Glutamatergic neuron (in vitro differentiated cells): ENCODE results near the gene PDE8A. TPM values are rescaled to one million over a fixed set of nuclear protein-coding genes. Genes with fewer than 3 reads are reported as not detected.

Experiments used
- DNase-seq: peaks from one replicate; pipeline ENCODE4 v3.0.0; 2022
- H3K27ac Mint-ChIP-seq: one replicate; pipeline ENCODE4 v1.8.0; 2020; ENCODE audit warnings: mild to moderate bottlenecking, mixed read lengths, inconsistent platforms; ENCODE audit not compliant: unreplicated experiment
- H3K27me3 Mint-ChIP-seq: one replicate; pipeline ENCODE4 v1.8.0; 2020; ENCODE audit warnings: mild to moderate bottlenecking, moderate library complexity, mixed read lengths, inconsistent platforms; ENCODE audit not compliant: unreplicated experiment
- H3K36me3 Mint-ChIP-seq: one replicate; pipeline ENCODE4 v1.8.0; 2020; ENCODE audit warnings: mild to moderate bottlenecking, mixed read lengths, inconsistent platforms; ENCODE audit not compliant: unreplicated experiment
- H3K4me1 Mint-ChIP-seq: one replicate; pipeline ENCODE4 v1.8.0; 2020; ENCODE audit warnings: mild to moderate bottlenecking, low read depth, mixed read lengths, inconsistent platforms; ENCODE audit not compliant: unreplicated experiment
- H3K4me3 Mint-ChIP-seq: one replicate; pipeline ENCODE4 v1.8.0; 2020; ENCODE audit warnings: mild to moderate bottlenecking, mixed read lengths, inconsistent platforms; ENCODE audit not compliant: unreplicated experiment
- H3K9me3 Mint-ChIP-seq: one replicate; pipeline ENCODE4 v1.8.0; 2020; ENCODE audit warnings: mild to moderate bottlenecking, moderate library complexity, mixed read lengths, inconsistent platforms; ENCODE audit not compliant: unreplicated experiment
- CTCF ChIP-seq: fragments of 200-600 bp; sonication (generic); IDR thresholded peaks from one replicate; pipeline ENCODE4 v1.5.0; 2021; ENCODE audit not compliant: partially characterized antibody, unreplicated experiment
- total RNA-seq: library from RNA; stranded (reverse); fragmentation: NEBNext Ultra II Directional; extraction: Animal tissue kit (Norgen Biotek cat#: 25700); gene quantifications from one replicate; pipeline ENCODE4 v1.2.1, GENCODE V29; 2021; ENCODE audit not compliant: unreplicated experiment

PDE8A gene
- total RNA-seq, 1 donor from 2014 or later = 5.7 TPM

DNA sequence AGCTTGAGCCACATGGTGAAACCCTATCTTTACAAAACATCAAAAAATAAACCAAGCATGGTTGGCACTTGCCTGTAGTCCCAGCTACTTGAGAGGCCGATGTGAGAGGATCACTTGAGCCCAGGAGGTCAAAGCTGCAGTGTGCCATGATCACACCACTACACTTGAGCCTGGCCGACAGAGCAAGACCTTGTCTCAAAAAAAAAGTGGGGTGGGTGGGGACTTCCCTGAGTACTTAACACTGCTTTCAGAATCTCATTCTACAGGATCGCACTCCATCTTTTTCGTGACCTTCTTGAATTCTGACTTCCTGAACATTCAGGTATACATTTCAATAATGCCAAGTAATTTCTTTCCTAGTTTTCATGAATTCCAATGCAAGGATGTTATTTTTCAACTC, 91.3 kb downstream of the PDE8A start:
- Mint-ChIP-seq H3K27me3 (peaks cover 5% of the 10 kb centered on the region), H3K4me1 (peaks cover 7% of the 10 kb centered on the region), H3K27ac (no peak overlapping the region), H3K9me3 (no peaks in the 10 kb centered on the region), H3K4me3 (no peak overlapping the region), H3K36me3 (no peaks in the 10 kb centered on the region)
- no peak for TF ChIP-seq CTCF
- no peak for DNase-seq

DNA sequence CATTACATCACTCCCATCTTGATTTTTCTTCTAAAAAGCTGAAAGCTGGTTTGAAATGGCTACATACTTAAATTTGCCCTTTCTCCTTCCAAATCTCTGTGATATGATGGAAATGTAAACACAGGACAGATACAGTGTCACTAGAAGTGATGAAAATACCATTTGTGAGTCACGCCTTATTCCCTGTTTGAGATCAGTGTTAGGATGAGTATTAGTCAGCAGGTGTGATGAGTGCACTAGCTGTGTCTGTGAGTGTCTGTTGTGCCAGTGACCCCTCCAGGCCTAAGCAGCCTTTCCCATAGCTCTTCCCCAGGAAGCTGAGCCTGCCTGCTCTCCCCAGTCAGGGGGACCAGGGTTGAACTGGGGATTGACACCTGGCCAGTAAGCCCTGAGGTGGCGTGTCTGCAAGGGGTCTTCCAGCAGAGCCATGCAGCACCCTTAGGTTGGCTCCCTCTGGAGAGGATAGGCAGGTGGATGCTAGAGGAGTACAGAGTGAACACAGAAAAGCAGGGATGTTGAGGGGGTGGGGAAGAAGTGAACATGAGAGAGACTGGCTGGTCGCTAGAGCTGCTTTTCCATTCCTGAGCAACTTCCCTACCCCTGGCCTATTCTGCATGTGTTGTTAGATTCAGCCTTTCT, 92.0 kb downstream of the PDE8A start:
- TF ChIP-seq CTCF = no peak
- H3K9me3 Mint-ChIP-seq = no peaks in the 10 kb centered on the region
- H3K4me3 Mint-ChIP-seq = no peak overlapping the region
- H3K36me3 Mint-ChIP-seq = no peaks in the 10 kb centered on the region
- H3K4me1 Mint-ChIP-seq = peaks cover 7% of the 10 kb centered on the region
- H3K27ac Mint-ChIP-seq = no peak overlapping the region
- H3K27me3 Mint-ChIP-seq = peaks cover 5% of the 10 kb centered on the region
- no peak for DNase-seq

DNA sequence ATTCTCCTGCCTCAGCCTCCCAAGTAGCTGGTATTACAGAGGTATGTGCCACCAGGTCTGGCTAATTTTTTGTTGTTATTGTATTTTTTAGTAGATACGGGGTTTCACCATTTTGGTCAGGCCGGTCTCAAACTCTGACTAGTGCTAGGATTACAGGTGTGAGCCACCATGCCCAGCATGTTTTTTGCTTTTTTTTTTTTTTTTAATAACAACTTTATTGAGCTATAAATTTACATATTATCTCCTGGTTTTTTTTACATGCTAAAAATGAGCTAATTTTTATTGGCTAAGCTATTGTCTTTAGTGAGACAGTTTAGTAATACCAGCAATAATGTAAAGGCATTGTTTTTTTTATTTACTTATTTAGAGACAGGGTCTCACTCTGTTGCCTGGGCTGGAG, 105.2 kb downstream of the PDE8A start:
- Mint-ChIP-seq H3K27ac (no peak overlapping the region), H3K9me3 (peaks cover 2% of the 10 kb centered on the region)
- TF ChIP-seq CTCF = no peak

DNA sequence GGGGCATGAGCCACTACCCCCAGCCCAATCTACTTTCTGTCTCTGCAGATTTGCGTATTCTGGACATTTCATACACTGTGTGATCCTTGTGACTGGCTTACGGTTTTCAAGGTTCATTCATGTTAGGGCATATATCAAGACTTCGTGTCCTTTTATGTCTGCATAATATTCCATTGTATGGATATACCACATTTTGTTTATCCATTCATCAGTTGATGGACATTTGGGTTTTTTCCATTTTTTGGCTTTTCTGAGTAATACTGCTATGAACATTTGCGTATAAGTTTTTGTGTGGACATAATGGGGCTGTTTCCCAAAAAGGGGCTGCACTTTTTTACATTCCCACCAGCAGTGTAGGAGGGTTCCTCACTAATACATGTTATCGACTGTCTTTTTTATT, 106.6 kb downstream of the PDE8A start:
- no peak for TF ChIP-seq CTCF
- no peak overlapping the region for H3K27ac Mint-ChIP-seq
- H3K4me3 Mint-ChIP-seq = no peak overlapping the region

More for the DNA sequence above, 105.2 kb downstream of the PDE8A start:
- H3K4me3 Mint-ChIP-seq = no peak overlapping the region
- H3K27me3 Mint-ChIP-seq = no peaks in the 10 kb centered on the region
- no peaks in the 10 kb centered on the region for H3K36me3 Mint-ChIP-seq
- no peaks in the 10 kb centered on the region for H3K4me1 Mint-ChIP-seq
- DNase-seq = no peak

DNA sequence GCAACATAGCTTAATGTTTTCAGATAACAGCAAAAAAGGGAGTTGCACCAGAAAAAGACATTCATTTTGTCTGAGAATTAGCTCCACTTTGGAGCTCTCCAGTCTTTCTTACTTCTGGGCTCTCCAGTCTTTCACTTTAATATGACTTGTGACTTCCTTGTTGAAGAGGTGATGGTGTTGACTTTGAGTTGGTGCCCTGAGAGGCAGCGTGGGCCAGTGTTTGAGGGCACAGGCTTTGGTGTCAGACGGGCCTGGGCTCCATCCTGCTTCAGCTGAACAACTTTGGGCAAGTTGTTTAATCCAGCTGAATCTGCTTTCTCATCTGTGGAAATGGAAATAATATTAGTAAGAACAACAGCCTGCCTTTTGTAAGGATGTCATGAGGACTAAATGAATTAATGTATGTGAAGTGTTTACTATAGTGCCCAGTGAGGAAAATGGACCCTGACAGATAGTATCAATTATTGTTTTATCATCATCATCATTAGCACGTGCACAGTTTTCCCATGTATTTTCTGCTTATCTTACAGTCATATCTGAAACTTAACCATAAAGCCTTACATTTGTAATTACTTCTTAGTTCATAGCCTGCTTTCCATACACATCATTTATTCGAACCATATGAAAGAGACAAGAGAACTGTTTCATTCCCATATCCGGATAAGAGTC, 108.4 kb downstream of the PDE8A start:
- Mint-ChIP-seq H3K27me3 (no peaks in the 10 kb centered on the region), H3K9me3 (peaks cover 3% of the 10 kb centered on the region), H3K4me1 (peaks cover 2% of the 10 kb centered on the region), H3K36me3 (no peaks in the 10 kb centered on the region), H3K27ac (no peak overlapping the region), H3K4me3 (no peak overlapping the region)
- TF ChIP-seq CTCF = no peak
- no peak for DNase-seq

More for the DNA sequence above, 106.6 kb downstream of the PDE8A start:
- Mint-ChIP-seq H3K4me1 (peaks cover 2% of the 10 kb centered on the region), H3K9me3 (peaks cover 2% of the 10 kb centered on the region), H3K27me3 (no peaks in the 10 kb centered on the region), H3K36me3 (no peaks in the 10 kb centered on the region)
- DNase-seq = no peak
